Measurements from ENCODE around the gene SF3A1.

Gene SF3A1

GRCh38 chr22:30326706-30327362 is 29.9 kb downstream of the SF3A1 start, which contains the start of gene TBC1D10A:
TSS of gene TBC1D10A (minus strand) at chr22:30326941. CDS start at chr22:30326881, 60 bp downstream.
- DNase-seq (ENCODE audit: insufficient read length, low spot score) (peak; percentile 87), FAIRE-seq (peak; percentile 48)

DNA sequence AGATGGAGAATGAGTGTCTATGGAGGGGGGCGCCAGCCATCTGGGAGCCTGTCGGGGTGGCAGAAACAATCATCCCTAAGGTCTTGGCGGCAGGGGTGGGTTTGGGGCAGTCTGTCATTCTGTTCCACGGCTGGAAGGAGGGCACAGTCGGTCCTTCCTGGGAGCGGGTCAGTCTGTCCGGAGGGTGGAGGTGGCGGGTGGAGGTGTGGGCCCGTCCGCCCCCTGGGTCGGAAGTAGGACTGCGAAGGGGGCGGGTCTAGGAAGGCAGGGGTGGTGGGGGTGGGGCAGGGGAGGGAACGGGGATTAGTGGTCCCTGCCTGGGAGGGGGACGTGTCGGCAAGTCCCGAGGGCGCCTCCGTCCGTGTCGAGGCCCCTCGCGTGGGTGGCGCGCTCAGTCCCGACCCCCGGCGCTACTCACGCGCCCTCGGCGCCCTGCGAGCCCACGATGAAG is 30.4 kb downstream of the SF3A1 start:
- no peak for DNase-seq (ENCODE audit: insufficient read length, low spot score)
- FAIRE-seq = no peak

- FAIRE-seq = no peak
- DNase-seq (ENCODE audit: insufficient read length, low spot score) = no peak
Measured at GRCh38 chr22:30325724-30326254, 30.9 kb downstream of the SF3A1 start.

DNA sequence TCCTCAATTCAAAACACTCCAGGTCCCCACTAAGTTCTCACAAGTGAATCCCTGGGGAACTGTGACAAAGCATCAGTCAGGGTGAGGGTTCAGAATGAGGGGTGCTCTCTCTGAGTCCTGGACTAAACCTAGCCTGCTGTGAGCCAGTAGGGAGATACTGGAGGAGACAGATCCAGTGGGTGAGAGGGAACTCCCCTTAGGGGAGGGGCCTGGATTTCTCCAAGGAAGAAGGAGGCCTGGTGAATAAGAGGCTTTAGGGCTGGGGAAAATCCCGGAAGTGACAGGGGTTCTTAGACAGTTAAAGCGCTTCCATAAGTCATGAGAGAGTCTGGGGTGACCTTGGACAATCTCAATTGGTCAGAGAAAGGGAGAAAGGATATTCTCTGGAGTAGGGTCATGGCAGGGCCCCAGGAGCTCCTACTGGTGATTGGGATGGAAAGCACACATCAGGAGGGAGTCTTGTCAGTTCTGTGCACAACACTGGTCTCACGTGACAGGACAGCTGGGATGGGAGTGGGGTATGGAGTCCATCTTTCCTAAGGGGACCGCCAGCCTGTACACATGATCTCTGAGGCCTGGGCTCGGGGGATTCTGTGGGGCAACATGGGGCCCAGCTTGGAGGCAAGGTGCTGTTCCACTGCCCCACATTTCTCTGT is 31.5 kb downstream of the SF3A1 start:
- FAIRE-seq = no peak

GRCh38 chr22:30324014-30324730 is 32.5 kb downstream of the SF3A1 start:
- DNase-seq (ENCODE audit: insufficient read length, low spot score) (no peak), FAIRE-seq (no peak)

More for the DNA sequence above, 31.5 kb downstream of the SF3A1 start:
- peak; percentile 40 for DNase-seq (ENCODE audit: insufficient read length, low spot score)

GRCh38 chr22:30323246-30323645 is 33.4 kb downstream of the SF3A1 start:
- DNase-seq (ENCODE audit: insufficient read length, low spot score) (no peak), FAIRE-seq (no peak)

GRCh38 chr22:30321461-30321860 is 35.2 kb downstream of the SF3A1 start:
- FAIRE-seq = no peak
- no peak for DNase-seq (ENCODE audit: insufficient read length, low spot score)

GRCh38 chr22:30320021-30320556 is 36.6 kb downstream of the SF3A1 start:
- FAIRE-seq = no peak
- no peak for DNase-seq (ENCODE audit: insufficient read length, low spot score)

- FAIRE-seq (no peak), DNase-seq (ENCODE audit: insufficient read length, low spot score) (no peak)
Measured at GRCh38 chr22:30318799-30319419, 37.8 kb downstream of the SF3A1 start.

DNA sequence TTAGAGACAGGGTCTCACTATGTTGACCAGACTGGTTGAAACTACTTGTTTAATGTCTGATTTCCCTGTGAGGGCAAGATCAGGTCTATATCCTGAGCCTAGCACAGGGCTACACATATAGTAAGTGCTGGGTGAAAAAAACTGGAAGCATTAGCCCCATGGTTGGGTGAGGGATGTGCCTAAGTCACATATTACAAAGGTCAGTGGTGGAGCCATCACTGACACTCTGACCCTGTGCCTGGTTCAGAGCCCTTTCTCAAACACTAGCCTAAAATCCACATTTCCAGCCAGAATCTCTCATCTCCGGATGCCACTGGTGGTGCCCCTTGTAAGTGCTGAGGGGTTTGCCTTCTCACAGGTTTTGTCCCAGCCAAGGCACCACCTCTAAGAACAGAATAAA is 38.9 kb downstream of the SF3A1 start:
- DNase-seq (ENCODE audit: insufficient read length, low spot score) (no peak), FAIRE-seq (no peak)

DNA sequence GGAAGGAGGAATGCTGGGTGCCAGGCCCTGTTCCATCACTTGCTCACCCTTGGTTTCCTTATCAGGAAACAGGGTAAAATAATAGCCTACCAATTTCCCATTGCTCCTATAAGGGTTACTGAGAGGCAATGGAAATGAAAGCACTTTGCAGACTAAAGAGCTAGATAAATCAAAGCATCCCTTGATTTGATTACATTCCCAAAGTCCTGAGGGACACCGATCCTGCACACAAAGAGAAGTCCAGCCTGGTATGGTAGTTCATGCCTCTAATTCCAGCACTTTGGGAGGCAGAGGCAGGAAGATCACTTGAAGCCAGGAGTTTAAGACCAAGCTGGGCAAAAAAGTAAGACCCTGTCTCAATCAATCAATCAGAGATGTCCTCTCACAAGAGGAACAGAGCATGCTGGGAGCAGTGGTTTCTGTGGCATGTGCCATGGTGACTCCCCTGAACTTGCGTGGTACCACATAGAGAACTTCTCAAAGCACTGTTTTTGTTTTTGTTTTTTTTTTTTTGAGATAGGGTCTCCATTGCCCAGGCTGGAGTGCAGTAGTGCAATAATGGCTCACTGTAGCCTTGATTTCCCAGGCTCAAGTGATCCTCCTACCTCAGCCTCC is 40.6 kb downstream of the SF3A1 start:
- FAIRE-seq (no peak), DNase-seq (ENCODE audit: insufficient read length, low spot score) (no peak)

DNA sequence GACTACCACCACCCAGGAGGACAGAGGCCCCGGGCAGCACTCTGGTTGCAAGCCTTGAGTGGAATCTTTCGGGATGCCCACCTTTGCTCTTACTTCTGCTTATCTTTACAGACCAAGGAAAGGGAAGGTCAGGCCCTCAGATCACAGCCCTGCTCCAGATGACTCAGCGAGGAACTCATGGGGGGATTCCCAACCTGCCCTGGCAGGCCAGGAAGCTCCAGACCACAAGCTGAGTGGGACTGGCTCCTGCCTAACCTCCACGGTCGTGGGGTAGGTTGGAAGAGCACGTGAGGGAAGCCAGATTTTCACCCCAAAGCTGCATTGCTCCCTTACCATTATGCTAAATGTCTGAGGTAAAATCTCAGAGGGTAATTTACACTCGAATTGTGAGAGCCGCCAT is 41.8 kb downstream of the SF3A1 start:
- no peak for FAIRE-seq
- no peak for DNase-seq (ENCODE audit: insufficient read length, low spot score)

GRCh38 chr22:30313527-30314363 is 42.9 kb downstream of the SF3A1 start:
- FAIRE-seq (no peak), DNase-seq (ENCODE audit: insufficient read length, low spot score) (no peak)

GRCh38 chr22:30312053-30312452 is 44.6 kb downstream of the SF3A1 start:
- FAIRE-seq (no peak), DNase-seq (ENCODE audit: insufficient read length, low spot score) (no peak)

GRCh38 chr22:30310881-30311771 is 45.6 kb downstream of the SF3A1 start:
- no peak for FAIRE-seq
- DNase-seq (ENCODE audit: insufficient read length, low spot score) = no peak

DNA sequence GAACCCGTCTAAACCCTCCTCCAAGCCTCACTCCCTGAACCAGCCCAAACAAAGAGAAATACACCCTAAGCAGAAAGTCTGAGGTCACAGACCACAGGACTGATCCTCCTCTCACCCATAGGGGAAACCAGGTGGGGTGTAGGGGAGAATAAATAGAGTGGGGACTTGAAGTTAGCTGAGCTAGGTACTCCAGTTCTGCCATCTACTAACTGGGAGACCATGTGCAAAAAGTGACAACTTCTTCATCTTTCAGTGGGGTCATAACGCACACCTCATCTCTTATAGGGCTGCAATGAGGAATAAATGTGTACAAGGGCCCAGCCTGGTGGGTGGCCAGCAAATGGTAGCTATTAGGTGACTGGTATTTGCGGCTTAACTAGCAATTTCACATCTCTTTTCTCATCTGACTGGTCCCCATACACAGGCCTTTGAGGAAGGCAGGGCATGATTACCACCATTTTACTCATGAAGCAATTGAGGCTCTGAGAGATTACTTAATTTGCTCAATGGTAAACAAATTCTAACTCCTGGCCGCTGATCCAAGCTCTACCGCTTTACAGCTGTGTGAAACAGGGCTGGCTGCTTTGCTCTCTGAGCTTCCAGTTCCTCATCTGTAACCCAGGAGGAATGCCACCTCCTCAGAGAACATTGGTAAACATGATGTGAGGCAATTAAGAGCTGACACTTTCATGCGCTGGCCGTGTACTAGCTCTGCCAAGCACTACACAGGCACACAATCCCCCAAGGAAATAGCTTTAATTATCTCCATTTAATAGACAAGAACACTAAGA is 46.5 kb downstream of the SF3A1 start:
- FAIRE-seq = no peak
- no peak for DNase-seq (ENCODE audit: insufficient read length, low spot score)

- no peak for DNase-seq (ENCODE audit: insufficient read length, low spot score)
- FAIRE-seq = no peak
Measured at GRCh38 chr22:30308518-30309230, 48.0 kb downstream of the SF3A1 start.
